ENCODE results near the gene TBC1D5.

GRCh38 chr3:17535274-17535673 lies 207.2 kb downstream of the TBC1D5 start:
- TF ChIP-seq SMC3 (IDR thresholded peaks at IDR 0.05; ENCODE audit: low read depth, low read length), result no peak
- TF ChIP-seq CTCF (conservative IDR thresholded peaks at IDR 0.05; ENCODE audit: low read depth, low read length), result no peak
- TF ChIP-seq CHD1 (IDR thresholded peaks at IDR 0.05; ENCODE audit: low read depth, low read length), result no peak
- TF ChIP-seq ELK1 (IDR thresholded peaks at IDR 0.05; ENCODE audit: borderline replicate concordance, low read depth, low read length), result no peak

Measured in IMR-90 (cell line).